ENCODE measurements around the gene UTP11.

UTP11 gene

GRCh38 chr1:38003261-38004250 lies 9.0 kb upstream of the UTP11 start:
- no peak for DNase-seq

GRCh38 chr1:38004284-38005108 lies 8.0 kb upstream of the UTP11 start:
- no peak for DNase-seq

- no peak for DNase-seq
These were observed 7.1 kb upstream of the UTP11 start, which contains the start of gene FHL3 for GRCh38 chr1:38005195-38006007. TSS of gene FHL3 (minus strand) at chr1:38005514. CDS start at chr1:37999412, 6,102 bp downstream.

GRCh38 chr1:38006008-38006828 lies 6.3 kb upstream of the UTP11 start:
- no peak for DNase-seq

GRCh38 chr1:38009088-38009840 lies 3.3 kb upstream of the UTP11 start:
- no peak for DNase-seq

- DNase-seq, result no peak
These were observed 2.7 kb upstream of the UTP11 start for GRCh38 chr1:38009841-38010180.

- no peak for DNase-seq
These were observed 691 bp downstream of the UTP11 start for GRCh38 chr1:38013227-38013622.

- DNase-seq, result no peak
These were observed 1.6 kb downstream of the UTP11 start for GRCh38 chr1:38014171-38014570.

GRCh38 chr1:38014724-38015424 lies 2.3 kb downstream of the UTP11 start:
- DNase-seq, result no peak

GRCh38 chr1:38015978-38016725 lies 3.6 kb downstream of the UTP11 start:
- no peak for DNase-seq

- peak; percentile 28 for DNase-seq
These were observed 6.4 kb downstream of the UTP11 start for GRCh38 chr1:38018864-38019343.

GRCh38 chr1:38020396-38020795 lies 7.9 kb downstream of the UTP11 start:
- no peak for DNase-seq

- no peak for DNase-seq
These were observed 9.4 kb downstream of the UTP11 start for GRCh38 chr1:38021969-38022368.

GRCh38 chr1:38022810-38023209 lies 10.3 kb downstream of the UTP11 start:
- no peak for DNase-seq

- no peak for DNase-seq
These were observed 12.7 kb downstream of the UTP11 start for GRCh38 chr1:38025233-38025632.

GRCh38 chr1:38025664-38026063 lies 13.1 kb downstream of the UTP11 start:
- DNase-seq, result no peak

GRCh38 chr1:38026592-38027200 lies 14.2 kb downstream of the UTP11 start:
- DNase-seq, result peak; percentile 53

GRCh38 chr1:38027201-38028104 lies 14.9 kb downstream of the UTP11 start:
- peak; percentile 54 for DNase-seq
